ENCODE measurements around the gene NFXL1. TPM values are rescaled to one million over a fixed set of nuclear protein-coding genes. Genes with fewer than 3 reads are reported as not detected.

NFXL1 gene
- total RNA-seq, 2 donors from 2014 or later: 9.8 to 11.7 TPM

DNA sequence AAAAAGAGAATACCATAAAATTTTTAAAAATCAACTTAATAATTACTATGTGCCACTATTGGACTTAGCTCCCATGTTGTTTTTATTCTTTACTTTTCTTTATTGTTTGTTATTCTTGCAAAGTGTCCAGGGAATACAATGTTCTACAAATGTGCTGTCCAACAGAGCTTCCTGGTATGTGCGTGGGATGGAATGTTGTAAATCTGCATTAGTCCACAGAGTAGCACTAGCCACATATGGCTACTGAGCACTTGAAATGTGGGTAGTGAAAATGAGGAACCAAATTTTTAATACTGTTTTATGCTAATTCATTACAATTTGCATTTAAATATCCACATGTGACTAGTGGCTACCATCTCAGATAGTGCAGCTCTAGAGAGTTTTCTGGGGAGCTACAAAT, 62.2 kb downstream of the NFXL1 start:
- Histone ChIP-seq H3K9ac (ENCODE audit: low read depth in 2 of 2, low read length in 2 of 2) (no peak overlapping the region), H3K9me3 (no peaks in the 10 kb centered on the region), H3K36me3 (no peaks in the 10 kb centered on the region), H3K27ac (no peak overlapping the region), H3K27me3 (no peaks in the 10 kb centered on the region), H3K4me3 (no peak overlapping the region), H3K4me1 (no peaks in the 10 kb centered on the region)
- intact Hi-C loops (cut with DNase I): no loop called here
- TF ChIP-seq, protein P1, sequence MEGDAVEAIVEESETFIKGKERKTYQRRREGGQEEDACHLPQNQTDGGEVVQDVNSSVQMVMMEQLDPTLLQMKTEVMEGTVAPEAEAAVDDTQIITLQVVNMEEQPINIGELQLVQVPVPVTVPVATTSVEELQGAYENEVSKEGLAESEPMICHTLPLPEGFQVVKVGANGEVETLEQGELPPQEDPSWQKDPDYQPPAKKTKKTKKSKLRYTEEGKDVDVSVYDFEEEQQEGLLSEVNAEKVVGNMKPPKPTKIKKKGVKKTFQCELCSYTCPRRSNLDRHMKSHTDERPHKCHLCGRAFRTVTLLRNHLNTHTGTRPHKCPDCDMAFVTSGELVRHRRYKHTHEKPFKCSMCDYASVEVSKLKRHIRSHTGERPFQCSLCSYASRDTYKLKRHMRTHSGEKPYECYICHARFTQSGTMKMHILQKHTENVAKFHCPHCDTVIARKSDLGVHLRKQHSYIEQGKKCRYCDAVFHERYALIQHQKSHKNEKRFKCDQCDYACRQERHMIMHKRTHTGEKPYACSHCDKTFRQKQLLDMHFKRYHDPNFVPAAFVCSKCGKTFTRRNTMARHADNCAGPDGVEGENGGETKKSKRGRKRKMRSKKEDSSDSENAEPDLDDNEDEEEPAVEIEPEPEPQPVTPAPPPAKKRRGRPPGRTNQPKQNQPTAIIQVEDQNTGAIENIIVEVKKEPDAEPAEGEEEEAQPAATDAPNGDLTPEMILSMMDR (IDR thresholded peaks at IDR 0.05): no peak
- no peak for DNase-seq

DNA sequence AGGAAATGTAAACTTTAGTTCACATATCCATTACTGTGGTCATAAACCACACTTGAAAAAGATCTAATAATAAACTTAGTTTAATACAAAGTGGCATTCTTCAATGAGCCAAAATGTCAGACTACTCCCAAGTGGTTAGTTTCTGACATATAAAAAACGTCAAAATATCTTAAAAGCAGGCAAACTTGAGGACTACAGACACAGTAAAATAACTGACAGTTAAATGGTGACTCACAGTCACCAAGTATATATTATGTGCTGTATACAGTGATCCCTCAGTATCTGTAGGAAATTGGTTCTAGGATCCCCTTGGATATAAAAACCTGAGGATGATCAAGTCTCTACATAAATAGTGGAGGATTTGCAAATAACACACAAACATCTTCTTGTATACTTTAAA, 64.9 kb downstream of the NFXL1 start:
- Histone ChIP-seq H3K4me1 (no peaks in the 10 kb centered on the region), H3K4me3 (no peak overlapping the region), H3K27ac (no peak overlapping the region), H3K27me3 (no peaks in the 10 kb centered on the region), H3K9ac (ENCODE audit: low read depth in 2 of 2, low read length in 2 of 2) (no peak overlapping the region), H3K9me3 (no peaks in the 10 kb centered on the region), H3K36me3 (no peaks in the 10 kb centered on the region)
- intact Hi-C loops (cut with DNase I): no loop called here
- DNase-seq: no peak
- TF ChIP-seq, protein P1 (IDR thresholded peaks at IDR 0.05): no peak

DNA sequence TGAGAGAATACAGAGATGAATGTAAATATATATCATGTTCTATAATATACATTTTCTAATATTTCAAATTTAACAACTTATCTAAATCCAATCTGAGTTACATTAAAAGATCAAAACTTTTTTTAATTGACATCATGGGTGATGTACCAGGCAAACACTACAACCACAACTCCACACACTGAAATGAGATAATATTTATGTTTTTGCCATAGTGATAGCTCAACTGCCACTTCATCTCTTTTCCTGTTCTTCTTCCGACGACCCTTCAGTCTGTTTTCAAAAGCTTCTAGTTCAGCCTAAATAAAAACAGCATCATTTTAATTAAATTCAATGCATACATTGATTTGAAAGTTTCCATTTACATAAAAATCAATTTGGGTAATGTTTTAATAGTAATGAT, 66.3 kb downstream of the NFXL1 start:
- Histone ChIP-seq H3K9ac (ENCODE audit: low read depth in 2 of 2, low read length in 2 of 2) (no peak overlapping the region), H3K9me3 (no peaks in the 10 kb centered on the region), H3K4me1 (no peaks in the 10 kb centered on the region), H3K36me3 (no peaks in the 10 kb centered on the region), H3K27me3 (no peaks in the 10 kb centered on the region), H3K27ac (no peak overlapping the region), H3K4me3 (no peak overlapping the region)
- intact Hi-C loops (cut with DNase I): no loop called here
- DNase-seq: no peak
- TF ChIP-seq, protein P1 (IDR thresholded peaks at IDR 0.05): no peak

DNA sequence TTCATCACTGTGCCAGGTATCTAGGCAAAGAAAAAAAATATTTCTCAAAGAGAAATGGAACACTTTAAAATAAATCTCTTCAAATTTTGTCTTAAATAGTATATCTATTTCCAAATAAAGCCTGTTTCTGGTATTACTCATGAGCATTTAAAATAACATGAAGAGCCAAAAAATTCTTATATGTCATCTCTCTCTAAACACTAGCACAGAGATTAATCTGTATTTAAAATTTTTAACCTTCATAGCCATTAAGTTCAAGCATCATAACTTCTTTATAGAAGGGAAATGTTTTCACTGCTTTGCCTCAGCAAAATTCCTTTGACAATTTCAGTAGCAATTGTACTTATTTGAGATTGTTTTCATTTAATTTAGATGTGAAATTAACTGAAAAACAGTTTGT, 71.4 kb downstream of the NFXL1 start:
- no peak overlapping the region for H3K4me3 ChIP-seq
- intact Hi-C loops (cut with DNase I): no loop called here
- TF ChIP-seq, protein P1 (IDR thresholded peaks at IDR 0.05): no peak
- H3K9me3 ChIP-seq: no peaks in the 10 kb centered on the region
- H3K27ac ChIP-seq: no peak overlapping the region
- H3K36me3 ChIP-seq: no peaks in the 10 kb centered on the region
- H3K27me3 ChIP-seq: no peaks in the 10 kb centered on the region
- no peak for DNase-seq
- no peaks in the 10 kb centered on the region for H3K4me1 ChIP-seq
- no peak overlapping the region for H3K9ac ChIP-seq (ENCODE audit: low read depth in 2 of 2, low read length in 2 of 2)

DNA sequence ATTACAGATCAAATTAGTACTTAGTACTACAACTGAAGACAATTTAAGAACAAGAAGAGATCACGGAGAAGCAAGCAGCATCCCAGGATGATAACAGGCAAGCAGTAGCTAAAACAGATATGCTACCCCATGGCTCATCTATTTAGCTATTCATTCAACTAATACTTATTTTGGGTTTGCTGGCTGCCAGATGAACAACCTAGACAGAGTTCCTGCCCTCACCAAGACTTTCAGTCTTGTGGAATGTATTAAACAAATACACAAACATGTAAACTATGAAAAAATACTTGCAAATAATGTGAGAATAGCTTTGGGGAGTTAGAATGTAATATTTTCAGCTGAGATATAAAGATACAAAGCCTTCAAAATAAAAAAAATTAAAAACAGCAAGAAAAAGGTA, 74.1 kb downstream of the NFXL1 start:
- H3K27me3 ChIP-seq: no peaks in the 10 kb centered on the region
- no peak overlapping the region for H3K9ac ChIP-seq (ENCODE audit: low read depth in 2 of 2, low read length in 2 of 2)
- no peak overlapping the region for H3K4me3 ChIP-seq
- H3K27ac ChIP-seq: no peak overlapping the region
- H3K36me3 ChIP-seq: no peaks in the 10 kb centered on the region
- DNase-seq: no peak
- intact Hi-C loops (cut with DNase I): no loop called here
- H3K4me1 ChIP-seq: no peaks in the 10 kb centered on the region
- TF ChIP-seq, protein P1 (IDR thresholded peaks at IDR 0.05): no peak
- H3K9me3 ChIP-seq: no peaks in the 10 kb centered on the region

DNA sequence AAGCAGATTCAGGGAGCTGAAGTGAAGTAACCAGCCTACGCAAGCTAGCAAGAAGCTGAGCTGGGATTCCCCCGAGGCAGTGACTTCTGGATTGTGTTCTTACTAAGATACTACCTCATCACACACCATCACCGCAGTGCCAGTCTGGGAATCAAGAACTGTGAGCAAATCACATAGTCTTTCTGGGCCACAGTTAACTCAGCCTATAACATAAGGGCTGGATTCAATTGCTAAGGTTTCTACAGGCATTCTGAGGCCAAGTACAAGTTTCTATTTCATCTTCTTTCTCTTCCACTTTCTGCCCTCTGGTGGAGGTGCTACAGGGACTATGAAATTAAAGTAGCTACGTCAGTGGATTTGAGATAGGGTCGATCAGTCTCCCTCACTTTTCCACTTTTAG, 75.1 kb downstream of the NFXL1 start:
- intact Hi-C loops (cut with DNase I): loop anchor here (10.0 kb wide), 1 partner anchor 154 kb away; no protein-coding TSS in a partner anchor
- no peak overlapping the region for H3K27ac ChIP-seq
- no peak for DNase-seq
- no peaks in the 10 kb centered on the region for H3K4me1 ChIP-seq
- no peak overlapping the region for H3K4me3 ChIP-seq
- H3K36me3 ChIP-seq: no peaks in the 10 kb centered on the region
- H3K27me3 ChIP-seq: no peaks in the 10 kb centered on the region
- H3K9me3 ChIP-seq: no peaks in the 10 kb centered on the region
- TF ChIP-seq, protein P1 (IDR thresholded peaks at IDR 0.05): no peak
- H3K9ac ChIP-seq (ENCODE audit: low read depth in 2 of 2, low read length in 2 of 2): no peak overlapping the region

Data from colonic mucosa (tissue), 4 donors.